ENCODE results near the gene SIRT6.
"Not testable (repeated sequence)": the region's sequence is repeated elsewhere in the genome, so short reads cannot be mapped to it uniquely, and the experiment has no call there.

- TF ChIP-seq, protein P1, sequence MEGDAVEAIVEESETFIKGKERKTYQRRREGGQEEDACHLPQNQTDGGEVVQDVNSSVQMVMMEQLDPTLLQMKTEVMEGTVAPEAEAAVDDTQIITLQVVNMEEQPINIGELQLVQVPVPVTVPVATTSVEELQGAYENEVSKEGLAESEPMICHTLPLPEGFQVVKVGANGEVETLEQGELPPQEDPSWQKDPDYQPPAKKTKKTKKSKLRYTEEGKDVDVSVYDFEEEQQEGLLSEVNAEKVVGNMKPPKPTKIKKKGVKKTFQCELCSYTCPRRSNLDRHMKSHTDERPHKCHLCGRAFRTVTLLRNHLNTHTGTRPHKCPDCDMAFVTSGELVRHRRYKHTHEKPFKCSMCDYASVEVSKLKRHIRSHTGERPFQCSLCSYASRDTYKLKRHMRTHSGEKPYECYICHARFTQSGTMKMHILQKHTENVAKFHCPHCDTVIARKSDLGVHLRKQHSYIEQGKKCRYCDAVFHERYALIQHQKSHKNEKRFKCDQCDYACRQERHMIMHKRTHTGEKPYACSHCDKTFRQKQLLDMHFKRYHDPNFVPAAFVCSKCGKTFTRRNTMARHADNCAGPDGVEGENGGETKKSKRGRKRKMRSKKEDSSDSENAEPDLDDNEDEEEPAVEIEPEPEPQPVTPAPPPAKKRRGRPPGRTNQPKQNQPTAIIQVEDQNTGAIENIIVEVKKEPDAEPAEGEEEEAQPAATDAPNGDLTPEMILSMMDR (IDR thresholded peaks at IDR 0.05 in 8 of 11, conservative IDR thresholded peaks at IDR 0.05 in 3 of 11), result not testable (repeated sequence)
- not testable (repeated sequence) for TF ChIP-seq POLR2A, POLR2AphosphoS5 (IDR thresholded peaks at IDR 0.05)
Measured at GRCh38 chr19:4231521-4231920, 49.2 kb upstream of the SIRT6 start.

All from spleen (tissue), 7 donors.